ENCODE results near the gene TIGD1.

DNA sequence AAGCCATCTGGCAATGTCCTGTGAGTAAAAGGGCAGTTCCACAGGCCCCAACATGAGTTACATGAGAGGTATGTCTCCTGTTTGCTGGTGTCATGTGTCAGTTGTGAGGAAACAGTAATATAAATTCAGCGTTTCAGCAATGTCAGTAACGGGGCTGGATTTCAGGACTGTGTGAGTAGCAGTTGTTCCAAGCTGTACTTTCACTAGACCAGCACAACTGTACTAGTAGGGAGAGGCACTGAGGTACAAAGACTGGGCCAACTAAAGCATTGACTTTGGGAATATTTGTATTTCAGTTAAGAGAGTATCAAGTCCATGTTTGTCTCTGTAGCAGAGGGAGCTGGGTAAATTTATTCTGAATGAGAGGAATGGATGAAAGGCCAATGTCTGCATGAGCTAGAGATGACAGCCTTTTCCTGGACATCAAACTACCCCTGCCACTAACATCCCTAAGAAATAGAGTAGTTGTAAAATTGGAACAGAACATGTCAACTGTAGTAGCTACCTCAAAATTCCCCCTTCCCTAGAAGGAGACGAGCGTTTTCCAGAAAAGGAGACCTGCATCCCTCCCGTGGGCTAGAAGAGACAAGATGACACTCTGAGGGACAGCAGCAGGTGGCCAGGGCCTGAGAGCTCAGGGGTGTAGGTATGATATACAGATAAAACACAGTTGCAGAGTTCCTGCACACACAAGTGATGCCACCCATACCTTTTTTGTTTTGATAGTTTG is 24.5 kb upstream of the TIGD1 start:
- no peak for TF ChIP-seq CTCF (conservative IDR thresholded peaks at IDR 0.05; ENCODE audit: low read length)
- no peak for TF ChIP-seq EZH2phosphoT487 (IDR thresholded peaks at IDR 0.05; ENCODE audit: borderline replicate concordance, low read depth, low read length)
